HG03280 (cell line): Measurements from ENCODE around the gene OR13H1.
"Not testable (repeated sequence)": the region's sequence is repeated elsewhere in the genome, so short reads cannot be mapped to it uniquely, and the experiment has no call there.

Experiments
- ATAC-seq: cut with Tn5 transposase; IDR thresholded peaks from one replicate; pipeline ENCODE4 v1.9.1; 2021; ENCODE audit warnings: mild to moderate bottlenecking, moderate library complexity; ENCODE audit not compliant: unreplicated experiment

OR13H1 gene, protein sequence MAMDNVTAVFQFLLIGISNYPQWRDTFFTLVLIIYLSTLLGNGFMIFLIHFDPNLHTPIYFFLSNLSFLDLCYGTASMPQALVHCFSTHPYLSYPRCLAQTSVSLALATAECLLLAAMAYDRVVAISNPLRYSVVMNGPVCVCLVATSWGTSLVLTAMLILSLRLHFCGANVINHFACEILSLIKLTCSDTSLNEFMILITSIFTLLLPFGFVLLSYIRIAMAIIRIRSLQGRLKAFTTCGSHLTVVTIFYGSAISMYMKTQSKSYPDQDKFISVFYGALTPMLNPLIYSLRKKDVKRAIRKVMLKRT

DNA sequence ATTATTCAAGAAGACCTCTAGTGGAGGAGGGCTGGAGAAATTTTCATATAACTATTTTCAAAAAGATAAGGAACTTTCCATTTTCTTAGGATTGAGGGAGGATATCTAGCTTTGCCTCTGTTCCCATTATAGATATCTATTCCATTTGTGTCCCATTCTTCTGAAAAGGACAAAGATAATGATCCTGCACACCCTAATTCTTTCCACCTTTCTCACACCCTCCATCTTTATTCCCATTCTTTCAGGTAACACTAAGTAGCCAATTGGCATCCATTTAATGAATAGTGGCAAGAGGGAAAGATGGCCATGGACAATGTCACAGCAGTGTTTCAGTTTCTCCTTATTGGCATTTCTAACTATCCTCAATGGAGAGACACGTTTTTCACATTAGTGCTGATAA is at the start of gene OR13H1:
TSS of gene OR13H1 (plus strand) at position 301 of the 400 bp plus-strand sequence. CDS start at position 301, 0 bp downstream.
- no peak for ATAC-seq

DNA sequence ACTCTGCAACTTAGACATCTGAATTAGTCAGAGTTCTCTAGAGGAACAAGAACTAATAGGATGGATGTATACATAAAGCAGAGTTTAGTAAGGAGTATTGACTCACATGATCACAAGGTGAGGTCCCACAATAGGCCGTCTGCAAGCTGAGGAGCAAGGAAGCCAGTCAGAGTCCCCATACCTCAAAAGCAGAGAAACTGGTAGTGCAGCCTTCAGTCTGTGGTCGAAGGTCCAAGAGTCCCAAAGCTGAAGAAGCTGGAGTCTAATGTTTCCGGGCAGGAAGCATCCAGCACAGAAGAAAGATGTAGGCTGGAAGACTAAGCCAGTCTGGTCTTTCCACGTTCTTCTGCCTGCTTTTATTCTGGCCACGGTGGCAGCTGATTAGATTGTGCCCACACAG is 42.3 kb upstream of the OR13H1 start:
- not testable (repeated sequence) for ATAC-seq

DNA sequence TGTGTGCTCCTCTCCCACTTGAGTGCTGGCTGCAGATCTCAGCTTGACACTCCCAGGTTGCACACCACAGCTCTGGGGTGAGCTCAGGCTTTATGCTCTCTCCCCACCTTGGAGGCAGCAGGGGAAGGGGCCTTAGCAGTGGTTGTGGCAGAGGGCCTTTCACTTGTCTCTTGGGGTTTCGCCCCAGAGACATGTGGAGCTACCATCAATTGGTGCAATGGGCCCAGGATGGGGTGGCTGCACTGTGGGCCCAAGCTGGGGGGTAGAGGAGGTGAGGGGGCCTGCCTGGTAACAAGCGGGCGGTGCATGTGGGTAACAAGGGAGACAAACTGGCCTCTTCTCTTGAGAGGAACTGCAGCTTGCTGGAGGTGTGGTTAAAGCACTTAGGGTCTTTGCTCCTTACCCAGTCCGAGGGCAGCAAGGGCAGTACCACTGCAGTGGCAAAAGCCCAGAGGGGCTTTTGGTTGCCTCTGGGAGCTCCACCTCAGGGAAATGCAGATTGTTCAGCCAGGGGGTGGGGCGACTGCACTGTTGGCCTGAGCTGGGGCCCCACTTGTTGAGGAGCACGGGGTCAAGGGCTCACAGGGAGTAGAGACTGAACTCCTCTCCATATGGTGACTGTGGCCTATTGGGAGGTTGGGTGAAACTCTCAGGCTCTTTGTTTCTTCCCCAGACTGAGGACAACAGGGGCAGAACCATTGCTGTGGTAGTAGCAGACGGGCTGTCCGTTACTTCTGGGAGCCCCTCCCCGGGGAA is 30.5 kb upstream of the OR13H1 start:
- ATAC-seq = no peak

DNA sequence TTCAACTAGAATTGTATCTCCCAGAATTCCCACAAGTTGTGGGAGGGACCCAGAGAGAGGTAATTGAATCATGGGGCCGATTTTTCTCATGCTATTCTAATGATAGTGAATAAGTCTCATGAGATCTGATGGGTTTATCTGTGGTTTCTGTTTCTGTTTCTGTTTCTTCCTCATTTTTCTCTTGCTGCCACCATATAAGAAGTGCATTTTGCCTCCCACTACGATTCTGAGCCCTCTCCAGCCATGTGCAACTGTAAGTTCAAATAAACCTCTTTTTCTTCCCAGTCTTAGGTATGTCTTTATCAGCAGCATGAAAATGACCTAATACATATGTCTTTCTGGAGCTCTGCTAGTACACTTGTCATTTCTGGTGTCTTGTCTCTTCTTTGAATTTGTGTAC is 22.1 kb upstream of the OR13H1 start:
- no peak for ATAC-seq

DNA sequence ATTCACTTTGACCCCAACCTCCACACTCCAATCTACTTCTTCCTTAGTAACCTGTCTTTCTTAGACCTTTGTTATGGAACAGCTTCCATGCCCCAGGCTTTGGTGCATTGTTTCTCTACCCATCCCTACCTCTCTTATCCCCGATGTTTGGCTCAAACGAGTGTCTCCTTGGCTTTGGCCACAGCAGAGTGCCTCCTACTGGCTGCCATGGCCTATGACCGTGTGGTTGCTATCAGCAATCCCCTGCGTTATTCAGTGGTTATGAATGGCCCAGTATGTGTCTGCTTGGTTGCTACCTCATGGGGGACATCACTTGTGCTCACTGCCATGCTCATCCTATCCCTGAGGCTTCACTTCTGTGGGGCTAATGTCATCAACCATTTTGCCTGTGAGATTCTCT is 344 bp downstream of the OR13H1 start:
- no peak for ATAC-seq

DNA sequence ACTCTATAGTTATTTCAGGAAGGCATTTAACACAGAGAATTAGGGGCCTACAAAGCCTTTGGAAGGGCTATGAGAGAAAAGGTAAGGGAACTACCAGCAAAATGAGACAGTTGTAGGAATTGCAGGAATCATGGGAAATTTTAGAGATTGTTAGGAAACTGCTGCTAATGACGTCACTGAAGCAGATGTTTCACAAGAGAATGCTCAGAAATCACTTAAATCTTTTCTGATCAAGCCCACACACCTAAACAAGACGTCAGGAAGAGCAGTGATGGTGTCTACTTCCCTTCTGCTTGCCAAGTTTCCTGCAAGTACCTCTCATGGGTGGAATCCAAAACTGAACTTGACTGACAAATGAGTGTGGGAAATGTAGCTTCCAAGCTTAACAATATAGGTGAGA is 5.1 kb downstream of the OR13H1 start:
- no peak for ATAC-seq

DNA sequence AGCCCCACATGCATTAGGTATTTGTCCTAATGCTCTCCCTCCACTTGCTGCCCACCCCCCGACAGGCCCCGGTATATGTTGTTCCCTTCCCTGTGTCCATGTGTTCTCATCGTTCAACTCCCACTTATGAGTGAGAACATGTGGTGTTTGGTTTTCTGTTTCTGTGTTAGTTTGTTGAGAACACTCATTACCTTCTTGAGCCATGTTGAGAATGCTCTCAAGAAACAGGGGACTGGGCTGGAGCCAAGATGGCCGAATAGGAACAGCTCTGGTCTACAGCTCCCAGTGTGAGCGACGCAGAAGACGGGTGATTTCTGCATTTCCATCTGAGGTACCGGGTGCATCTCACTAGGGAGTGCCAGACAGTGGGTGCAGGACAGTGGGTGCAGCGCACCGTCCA is 8.6 kb downstream of the OR13H1 start:
- ATAC-seq = not testable (repeated sequence)

DNA sequence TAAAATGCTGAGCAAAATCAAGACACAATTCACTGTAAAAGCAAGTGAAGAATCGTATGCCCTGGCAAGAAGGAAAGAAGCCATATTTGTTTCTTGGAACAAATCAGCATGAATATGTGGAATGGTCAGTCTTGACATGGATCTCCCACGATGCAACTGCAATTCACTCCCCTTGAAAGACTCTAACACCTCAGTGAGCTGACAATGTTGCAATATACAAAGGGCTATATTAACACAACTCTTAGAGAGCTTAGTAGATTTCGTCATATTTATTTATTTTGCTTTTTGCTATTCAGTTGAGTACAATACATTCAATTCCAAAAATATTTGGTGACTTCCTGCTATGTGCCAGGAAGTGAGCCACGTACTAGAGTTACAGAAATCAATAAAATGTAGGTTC is 14.7 kb downstream of the OR13H1 start:
- no peak for ATAC-seq

DNA sequence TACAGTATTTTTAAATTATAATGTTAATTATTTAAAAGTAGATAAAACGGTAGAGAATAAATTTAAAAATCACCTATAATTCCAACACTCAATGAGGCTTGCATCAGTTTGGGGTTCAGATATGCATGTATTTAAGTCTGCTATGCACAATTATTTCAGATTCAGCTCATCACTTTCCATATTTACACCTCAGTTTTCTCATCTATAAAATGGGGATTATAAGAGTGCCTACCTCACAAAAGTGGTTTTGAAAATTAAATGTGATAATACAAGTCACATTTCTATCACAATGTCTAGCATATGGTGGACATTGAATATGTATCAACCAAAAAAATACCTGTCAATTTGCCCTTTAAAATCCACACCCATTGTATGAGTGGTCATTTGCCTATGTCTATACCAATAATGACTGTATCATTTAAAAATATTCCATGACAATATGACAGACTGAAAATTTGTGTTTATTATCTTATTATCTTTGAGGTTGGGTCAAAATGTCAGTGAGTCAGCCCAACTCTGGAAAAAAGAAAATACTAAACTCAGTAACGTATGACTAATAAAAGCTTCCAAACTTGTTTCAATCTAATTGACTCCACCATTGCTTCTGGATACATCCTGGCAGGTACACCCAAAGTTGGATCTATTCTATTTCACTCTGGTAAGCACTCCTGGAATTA is 20.8 kb downstream of the OR13H1 start:
- no peak for ATAC-seq

DNA sequence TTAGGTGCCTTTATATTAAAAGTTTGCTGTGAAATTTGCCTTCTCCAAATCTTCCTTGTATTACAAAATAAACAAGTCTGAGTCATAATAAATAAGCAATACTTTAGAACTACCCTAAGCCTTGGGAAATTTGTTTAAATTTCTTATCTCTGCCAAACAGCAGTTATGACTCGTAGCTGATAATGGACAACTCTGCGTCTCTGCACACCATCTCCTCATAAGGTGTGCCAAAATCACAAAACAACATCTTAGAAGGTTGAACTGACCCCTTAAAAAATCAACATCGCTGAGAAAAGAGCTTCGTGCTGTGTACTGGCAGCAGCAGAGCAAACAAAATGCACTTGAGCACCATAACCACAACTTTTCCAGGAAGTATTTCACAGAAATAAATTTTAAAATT is 22.0 kb downstream of the OR13H1 start:
- ATAC-seq = no peak

DNA sequence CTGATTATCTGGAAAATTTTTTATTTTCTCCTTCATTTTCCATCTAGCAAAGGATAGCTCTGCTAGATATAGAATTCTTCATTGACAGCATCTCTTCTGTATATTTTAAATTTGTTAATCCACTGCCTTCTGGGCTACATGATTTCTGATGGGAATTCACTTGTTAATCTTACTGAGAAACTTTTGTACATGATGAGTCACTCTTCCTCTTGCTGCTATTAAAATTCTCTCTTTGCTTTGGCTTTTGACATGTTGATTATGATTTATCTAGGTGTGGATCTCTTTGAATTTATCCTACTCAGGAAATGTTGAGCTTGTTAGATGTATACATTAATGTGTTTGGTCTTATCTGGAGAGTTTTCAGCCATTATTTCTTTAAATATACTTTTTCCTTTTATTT is 27.5 kb downstream of the OR13H1 start:
- no peak for ATAC-seq

DNA sequence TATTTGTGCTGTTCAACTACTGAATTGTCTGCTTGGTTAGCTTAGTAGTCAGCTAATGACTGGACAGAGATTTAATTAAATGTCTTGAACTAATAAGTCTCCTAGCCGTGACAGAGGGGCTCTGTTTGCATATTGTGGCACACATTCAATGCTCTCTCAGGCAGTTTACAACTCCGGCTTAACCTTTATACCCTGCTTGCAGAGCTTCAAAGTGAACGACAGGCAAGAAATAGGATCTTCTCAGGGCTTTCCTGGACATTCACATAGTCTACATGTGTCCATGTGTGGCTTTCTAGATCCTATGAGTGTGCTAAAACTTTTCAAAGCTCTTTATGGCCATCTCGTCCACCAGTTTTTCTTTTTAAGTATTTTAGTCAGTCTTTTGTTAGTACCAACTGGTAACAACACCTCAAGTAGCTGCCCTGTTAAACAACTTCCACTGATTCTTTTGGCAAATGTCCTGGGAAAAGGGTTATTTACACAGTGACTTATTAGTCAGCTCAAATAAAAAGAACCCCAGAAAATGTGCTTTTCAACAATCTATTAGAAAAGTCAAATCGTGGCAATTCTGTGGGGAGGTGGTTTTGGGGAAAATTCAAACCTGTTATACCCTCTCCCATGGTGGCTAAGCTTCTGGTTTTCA is 28.6 kb downstream of the OR13H1 start:
- no peak for ATAC-seq

DNA sequence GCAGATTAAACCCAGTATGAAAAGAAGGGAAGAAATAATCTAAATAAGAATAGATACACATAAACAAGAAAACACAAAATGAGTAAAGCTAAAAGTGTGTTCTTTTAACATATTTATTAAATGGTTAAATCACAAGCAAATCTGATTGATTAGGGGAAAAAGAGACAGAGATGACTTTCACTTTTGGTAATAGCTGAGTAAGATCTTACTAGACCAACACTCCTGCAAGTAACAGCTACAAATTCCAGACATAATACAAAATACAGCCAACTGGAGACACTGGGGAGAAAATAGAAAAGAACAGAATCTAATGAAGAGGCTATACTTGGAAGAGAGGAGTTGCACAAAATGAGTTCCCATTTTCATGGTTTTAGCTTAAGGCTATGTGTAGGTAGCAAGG is 33.5 kb downstream of the OR13H1 start:
- ATAC-seq = no peak

DNA sequence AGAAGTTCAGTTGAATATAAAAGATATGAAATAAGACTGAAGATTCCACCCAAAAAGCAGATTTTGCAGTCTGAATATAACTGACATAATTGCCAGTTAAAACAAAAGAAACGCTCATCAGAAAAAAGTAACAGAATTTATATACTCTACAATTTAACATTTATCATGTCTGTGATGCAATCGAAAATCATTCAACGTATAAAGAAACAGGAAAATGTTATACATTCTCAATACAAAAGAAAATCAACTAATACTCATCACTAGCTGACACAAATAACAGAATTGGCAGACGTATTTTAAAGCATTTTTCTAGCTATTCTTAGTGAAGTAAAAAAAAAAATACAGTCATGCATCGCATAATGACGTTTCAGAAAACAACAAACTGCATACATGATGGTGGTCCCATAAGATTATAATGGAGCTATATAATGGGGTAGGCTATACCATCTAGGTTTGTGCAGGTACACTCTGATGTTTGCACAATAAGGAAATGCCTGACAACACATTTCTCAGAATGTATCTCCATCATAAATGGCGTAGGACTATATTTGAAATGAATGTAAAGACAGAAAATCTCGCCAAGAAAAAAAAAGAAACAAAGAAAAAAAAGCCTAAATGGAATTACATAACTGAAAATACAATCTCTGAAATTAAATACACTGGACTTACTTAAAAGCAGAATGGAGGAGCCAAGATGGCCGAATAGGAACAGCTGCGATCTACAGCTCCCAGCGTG is 34.3 kb downstream of the OR13H1 start:
- no peak for ATAC-seq

DNA sequence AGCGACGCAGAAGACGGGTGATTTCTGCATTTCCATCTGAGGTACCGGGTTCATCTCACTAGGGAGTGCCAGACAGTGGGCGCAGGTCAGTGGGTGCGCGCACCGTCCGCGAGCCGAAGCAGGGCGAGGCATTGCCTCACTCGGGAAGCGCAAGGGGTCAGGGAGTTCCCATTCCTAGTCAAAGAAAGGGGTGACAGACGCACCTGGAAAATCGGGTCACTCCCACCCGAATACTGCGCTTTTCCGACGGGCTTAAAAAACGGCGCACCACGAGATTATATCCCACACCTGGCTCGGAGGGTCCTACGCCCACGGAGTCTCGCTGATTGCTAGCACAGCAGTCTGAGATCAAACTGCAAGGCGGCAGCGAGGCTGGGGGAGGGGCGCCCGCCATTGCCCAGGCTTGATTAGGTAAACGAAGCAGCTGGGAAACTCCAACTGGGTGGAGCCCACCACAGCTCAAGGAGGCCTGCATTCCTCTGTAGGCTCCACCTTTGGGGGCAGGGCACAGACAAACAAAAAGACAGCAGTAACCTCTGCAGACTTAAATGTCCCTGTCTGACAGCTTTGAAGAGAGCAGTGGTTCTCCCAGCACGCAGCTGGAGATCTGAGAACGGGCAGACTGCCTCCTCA is 35.0 kb downstream of the OR13H1 start:
- not testable (repeated sequence) for ATAC-seq

DNA sequence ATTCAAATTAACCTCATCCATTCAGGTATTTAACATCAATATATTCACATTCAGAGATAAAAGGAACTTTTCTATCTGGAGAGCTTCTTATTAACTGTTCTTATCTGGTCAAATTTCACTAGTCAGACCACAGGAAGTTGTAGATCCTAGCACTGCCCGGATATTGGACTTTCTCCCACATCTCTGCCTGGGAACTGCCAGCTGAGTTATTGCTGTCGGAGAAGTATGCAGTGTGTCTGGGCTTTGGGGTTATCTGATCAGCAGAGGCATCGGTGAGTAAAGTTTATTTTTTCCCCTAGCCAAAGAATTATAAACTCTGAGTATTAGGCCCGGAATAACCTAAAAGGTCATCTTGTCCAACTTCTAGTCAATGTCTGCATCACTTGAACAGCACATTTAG is 45.1 kb downstream of the OR13H1 start:
- no peak for ATAC-seq
